ENCODE data around the gene CYP2R1.

CYP2R1 gene

GRCh38 chr11:14892036-14892556, at the start of gene CYP2R1:
Gene CYP2R1, minus strand, starts transcription at chr11:14892231. Its CDS starts 26 bp downstream, at chr11:14892205.
- H3K27ac ChIP-seq, result peak within 1 kb of the TSS; percentile 77
- TF ChIP-seq CTCF (conservative IDR thresholded peaks at IDR 0.05) (no peak), ZFX (IDR thresholded peaks at IDR 0.05) (no peak)

- H3K27ac ChIP-seq, result no peak overlapping the region
- TF ChIP-seq ZFX (IDR thresholded peaks at IDR 0.05) (no peak), CTCF (conservative IDR thresholded peaks at IDR 0.05) (no peak)
Observed at GRCh38 chr11:14938936-14939335, 46.9 kb upstream of the CYP2R1 start.

GRCh38 chr11:14934641-14935351, 42.8 kb upstream of the CYP2R1 start:
- TF ChIP-seq CTCF (conservative IDR thresholded peaks at IDR 0.05) (no peak), ZFX (IDR thresholded peaks at IDR 0.05) (no peak)
- no peak overlapping the region for H3K27ac ChIP-seq

GRCh38 chr11:14932447-14932846, 40.4 kb upstream of the CYP2R1 start:
- no peak overlapping the region for H3K27ac ChIP-seq
- TF ChIP-seq ZFX (IDR thresholded peaks at IDR 0.05) (no peak), CTCF (conservative IDR thresholded peaks at IDR 0.05) (no peak)

GRCh38 chr11:14930369-14930768, 38.3 kb upstream of the CYP2R1 start:
- no peak overlapping the region for H3K27ac ChIP-seq
- no peak for TF ChIP-seq ZFX (IDR thresholded peaks at IDR 0.05)
- no peak for TF ChIP-seq CTCF (conservative IDR thresholded peaks at IDR 0.05)

GRCh38 chr11:14927146-14927545, 35.1 kb upstream of the CYP2R1 start:
- TF ChIP-seq ZFX (IDR thresholded peaks at IDR 0.05) (no peak), CTCF (conservative IDR thresholded peaks at IDR 0.05) (no peak)

GRCh38 chr11:14924318-14924717, 32.3 kb upstream of the CYP2R1 start:
- H3K27ac ChIP-seq, result no peak overlapping the region
- TF ChIP-seq ZFX (IDR thresholded peaks at IDR 0.05) (no peak), CTCF (conservative IDR thresholded peaks at IDR 0.05) (no peak)

More at GRCh38 chr11:14927146-14927545, 35.1 kb upstream of the CYP2R1 start:
- no peak overlapping the region for H3K27ac ChIP-seq

Measured in C4-2B (cell line).